ENCODE measurements around the gene TJP2. TPM values are rescaled to one million over a fixed set of nuclear protein-coding genes. Genes with fewer than 3 reads are reported as not detected.
"Not testable (repeated sequence)": the region's sequence is repeated elsewhere in the genome, so short reads cannot be mapped to it uniquely, and the experiment has no call there.

TJP2 gene
- polyA plus RNA-seq, 5 donors, result 75.5 to 131 (median 122) TPM

GRCh38 chr9:69155341-69156030, 18.6 kb upstream of the TJP2 start:
- no peak for DNase-seq

DNA sequence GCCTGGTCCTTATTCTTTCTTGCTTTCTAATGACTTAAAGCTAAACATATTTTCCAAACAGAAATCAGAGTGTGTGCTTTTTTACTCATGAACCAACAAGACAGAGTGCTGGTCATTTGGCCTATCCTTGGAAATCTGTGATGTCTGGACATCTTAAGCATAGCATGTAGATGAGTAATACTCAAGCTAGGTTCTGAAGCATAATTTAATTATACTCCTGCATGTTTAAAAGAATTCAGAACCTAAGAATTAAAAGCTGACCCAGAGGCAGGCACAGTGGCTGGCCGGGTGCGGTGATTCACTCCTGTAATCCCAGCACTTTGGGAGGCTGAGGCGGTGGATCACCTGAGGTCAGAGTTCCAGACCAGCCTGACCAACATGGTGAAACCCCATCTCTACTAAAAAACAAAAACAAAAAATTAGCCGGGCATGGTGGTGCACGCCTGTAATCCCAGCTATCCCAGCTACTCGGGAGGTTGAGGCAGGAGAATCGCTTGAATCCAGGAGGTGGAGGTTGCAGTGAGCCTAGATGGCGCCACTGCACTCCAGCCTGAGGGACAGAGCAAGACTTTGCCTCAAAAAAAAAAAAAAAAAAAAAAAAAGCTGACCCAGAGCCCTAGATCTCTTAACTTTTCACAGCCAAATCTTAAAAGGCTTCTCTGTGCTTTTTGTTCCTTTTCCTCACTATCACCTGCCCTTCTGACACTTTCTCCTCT, 16.2 kb upstream of the TJP2 start:
- DNase-seq, result no peak

DNA sequence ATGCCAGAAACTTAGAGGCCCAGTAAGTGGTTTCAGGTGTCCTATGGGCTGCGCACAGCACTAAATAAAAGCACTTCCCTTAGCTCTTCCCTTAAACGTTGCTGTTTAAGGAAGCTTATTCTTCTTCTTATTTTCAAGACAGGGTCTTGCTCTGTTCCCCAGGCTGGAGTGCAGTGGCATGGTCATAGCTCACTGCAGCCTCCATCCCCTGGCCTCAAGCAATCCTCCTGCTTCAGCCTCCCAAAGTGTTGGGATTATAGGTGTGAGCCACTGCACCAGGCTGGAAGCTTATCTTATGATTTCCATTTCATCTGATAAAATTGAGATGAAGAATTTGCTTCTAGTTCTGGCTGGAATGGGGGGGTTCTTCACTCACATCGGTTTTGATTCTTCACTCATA, 15.6 kb upstream of the TJP2 start:
- no peak for DNase-seq

DNA sequence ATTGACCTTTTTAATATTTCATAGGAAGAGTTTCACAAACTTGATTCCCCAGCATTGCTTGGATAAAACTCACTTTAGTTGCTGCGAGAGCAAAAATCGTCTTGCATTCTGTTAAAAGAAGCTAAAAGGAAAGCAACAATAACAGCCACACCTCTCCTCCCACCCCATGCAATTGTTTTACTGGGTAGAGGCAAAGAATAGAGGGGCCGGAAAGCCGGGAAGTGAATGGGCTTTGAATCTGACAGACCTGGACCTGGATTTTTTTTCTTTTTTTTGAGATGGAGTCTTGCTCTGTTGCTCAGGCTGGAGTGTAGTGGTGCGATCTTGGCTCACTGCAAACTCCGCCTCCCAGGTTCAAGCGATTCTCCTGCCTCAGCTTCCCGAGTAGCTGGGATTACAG, 9.5 kb upstream of the TJP2 start:
- not testable (repeated sequence) for DNase-seq

GRCh38 chr9:69165581-69165980, 8.5 kb upstream of the TJP2 start:
- no peak for DNase-seq

DNA sequence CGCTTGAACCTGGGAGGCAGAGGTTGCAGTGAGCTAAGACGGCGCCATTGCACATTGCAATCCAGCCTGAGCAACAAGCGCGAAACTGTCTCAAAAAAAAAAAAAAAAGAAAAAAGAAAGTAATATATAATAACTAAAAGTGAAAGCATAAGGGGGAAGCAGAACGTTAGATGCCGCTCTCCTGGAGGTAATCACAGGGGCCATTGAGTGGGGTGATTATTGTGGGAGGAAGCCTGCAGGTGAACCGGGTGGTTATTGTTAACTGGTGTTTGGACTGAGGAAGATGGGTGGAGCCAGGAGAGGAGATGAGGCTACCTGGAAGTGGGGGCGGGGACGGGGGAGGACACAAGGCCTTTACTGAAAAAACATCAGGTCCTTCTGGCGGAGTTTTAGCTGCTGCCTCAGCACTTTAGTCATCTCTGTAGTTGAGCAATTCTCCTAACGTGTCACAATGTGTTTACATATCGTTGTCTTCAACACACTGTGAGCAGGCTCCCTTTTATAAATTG, 5.3 kb upstream of the TJP2 start:
- peak in 1 of 2 donors; percentile 43 for DNase-seq

- no peak for DNase-seq
Measured at GRCh38 chr9:69170231-69170630, 3.8 kb upstream of the TJP2 start.

- no peak for DNase-seq
Measured at GRCh38 chr9:69171049-69171448, 3.0 kb upstream of the TJP2 start.

DNA sequence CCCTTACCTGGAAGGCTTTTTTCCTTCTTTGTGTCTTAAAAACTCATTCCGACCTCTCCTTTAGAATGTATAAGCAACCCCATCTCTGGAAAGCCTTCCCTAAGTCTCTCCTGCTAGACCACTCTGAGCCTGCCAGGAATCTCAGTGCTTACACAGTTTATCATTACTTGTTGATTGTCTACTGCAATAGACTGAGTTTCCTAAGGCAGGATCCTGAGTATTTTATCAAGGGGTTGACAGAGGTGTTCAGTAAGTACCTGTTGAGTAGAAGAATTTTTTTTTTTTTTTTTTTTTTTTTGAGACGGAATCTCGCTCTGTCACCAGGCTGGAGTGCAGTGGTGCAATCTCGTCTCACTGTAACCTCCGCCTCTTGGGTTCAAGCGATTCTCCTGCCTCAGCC, 2.6 kb upstream of the TJP2 start:
- DNase-seq, result no peak

- no peak for DNase-seq
Measured at GRCh38 chr9:69172895-69173294, 1.2 kb upstream of the TJP2 start.

DNA sequence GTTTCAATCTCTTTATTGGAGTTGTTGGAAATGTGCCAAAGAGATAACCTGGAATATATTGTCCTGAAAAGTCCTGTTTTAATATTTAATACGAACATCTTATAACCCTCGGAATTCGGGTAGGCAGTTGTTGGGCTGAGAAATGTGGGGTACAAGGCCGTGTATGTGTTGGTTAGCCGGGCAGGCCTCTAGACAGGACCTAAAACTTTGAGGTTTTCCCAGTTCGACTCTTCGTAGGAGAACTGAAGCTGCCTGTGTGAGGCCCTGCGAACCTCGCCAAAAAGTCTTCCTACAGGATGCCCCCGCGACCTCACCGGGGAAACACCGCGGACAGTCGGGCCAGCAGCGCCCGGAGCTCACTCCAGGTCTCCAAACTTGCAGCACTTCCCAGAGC, 583 bp upstream of the TJP2 start:
- DNase-seq, result peak in 1 of 2 donors; percentile 40

DNA sequence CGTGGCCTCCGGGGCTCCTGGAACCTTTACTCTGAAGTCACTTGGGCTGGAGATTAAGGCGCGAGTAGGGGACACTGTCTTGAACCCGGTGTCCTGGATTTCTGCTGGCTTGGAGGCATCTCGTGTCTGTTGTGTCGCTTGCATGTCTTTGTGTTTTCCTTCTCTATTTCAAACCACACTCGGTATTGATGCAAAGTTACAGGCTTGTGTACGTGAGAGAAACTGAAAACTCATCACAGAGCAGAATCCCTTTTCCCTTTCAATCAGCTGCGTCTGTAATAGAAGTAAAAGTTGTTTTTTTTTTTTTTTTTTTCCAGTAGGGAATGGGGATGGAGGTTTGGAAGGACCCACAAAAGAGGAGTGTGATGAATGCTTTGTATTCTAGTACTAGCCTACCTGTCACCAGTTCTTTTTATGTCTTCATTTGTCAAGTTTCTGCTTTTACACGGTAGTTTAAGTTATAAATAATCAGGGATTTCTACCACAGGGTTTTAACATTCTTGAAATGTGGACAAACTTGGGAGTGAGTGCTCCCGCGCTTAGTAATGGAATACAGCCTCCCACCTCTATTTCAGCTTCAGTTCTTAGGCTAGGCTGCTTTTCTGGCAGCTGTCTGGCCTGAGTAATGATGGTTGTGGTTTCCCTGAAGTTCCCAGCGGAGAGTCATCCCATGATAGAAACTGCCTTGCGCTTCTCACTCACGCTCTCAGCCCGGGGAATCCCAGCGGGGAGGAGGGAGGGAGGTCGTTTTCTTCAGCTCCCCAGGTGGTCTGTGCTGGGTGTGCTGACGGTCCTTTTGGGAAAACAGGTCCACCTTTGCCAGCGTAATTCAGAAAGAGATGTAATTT, 763 bp downstream of the TJP2 start:
- no peak for DNase-seq

GRCh38 chr9:69175486-69175885, 1.4 kb downstream of the TJP2 start:
- DNase-seq, result no peak

GRCh38 chr9:69176471-69177171, 2.5 kb downstream of the TJP2 start:
- no peak for DNase-seq

GRCh38 chr9:69178583-69179011, 4.5 kb downstream of the TJP2 start:
- DNase-seq, result no peak

- DNase-seq, result no peak
Measured at GRCh38 chr9:69179037-69179436, 5.0 kb downstream of the TJP2 start.

- no peak for DNase-seq
Measured at GRCh38 chr9:69180200-69180599, 6.1 kb downstream of the TJP2 start.

DNA sequence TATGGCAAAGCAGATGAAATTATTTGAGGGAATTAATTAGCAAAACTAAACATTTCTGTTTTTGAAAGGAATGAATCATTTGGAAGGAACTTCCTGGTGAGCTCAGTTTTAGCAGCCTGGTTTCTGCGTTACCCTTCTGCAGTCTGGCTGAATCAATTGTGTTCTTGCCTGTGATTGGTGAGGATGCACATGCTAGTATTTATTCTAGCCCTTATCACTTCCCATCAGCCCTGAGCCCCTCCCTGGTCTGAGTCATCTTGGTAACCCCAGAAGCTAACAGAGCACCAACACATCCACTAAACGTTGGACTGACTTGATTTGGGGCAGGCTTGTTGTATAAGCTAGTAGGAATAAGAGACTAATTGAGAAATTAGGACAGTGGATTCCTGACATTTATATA, 6.6 kb downstream of the TJP2 start:
- no peak for DNase-seq

DNA sequence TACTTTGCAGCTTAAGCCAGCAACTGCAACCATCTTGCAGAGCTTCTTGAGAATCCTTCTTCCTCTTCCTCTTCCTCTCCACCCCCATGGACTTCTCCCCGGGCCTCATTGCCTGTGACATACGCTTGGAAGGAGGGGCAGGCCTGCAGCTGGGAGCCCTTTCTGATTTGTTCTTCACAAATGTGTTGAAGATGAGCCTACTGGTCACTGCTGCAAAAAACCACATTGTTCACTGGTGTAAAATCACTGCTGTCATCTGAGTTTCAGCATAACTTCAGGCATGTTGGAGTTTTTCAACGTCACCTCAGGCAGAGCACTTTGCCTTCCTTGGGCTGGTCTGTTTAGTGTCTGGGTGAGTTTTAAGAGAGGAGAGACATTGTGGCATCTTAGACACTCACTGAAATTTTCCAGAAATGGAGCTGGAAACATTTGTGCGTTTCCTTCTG, 7.9 kb downstream of the TJP2 start:
- no peak for DNase-seq

DNA sequence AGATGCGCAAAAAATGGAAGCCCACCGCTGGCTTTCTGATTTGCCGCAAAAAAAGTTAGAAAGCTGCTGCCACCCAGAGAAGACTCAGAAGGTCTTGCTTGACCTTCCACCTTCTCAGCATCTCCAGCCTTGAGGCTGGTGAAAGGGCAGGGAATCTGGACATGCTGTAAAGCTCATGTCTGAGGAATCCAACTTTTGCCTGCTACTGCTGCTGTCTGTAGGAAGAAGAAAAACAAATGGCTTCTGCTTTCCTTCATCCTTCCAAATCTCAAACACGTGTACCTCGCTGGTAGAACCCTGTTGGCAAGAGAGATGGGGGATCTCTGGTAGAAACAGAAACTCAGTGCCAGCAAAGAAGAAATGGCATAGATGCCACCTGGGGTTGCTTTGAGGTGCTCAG, 10.2 kb downstream of the TJP2 start:
- no peak for DNase-seq

DNA sequence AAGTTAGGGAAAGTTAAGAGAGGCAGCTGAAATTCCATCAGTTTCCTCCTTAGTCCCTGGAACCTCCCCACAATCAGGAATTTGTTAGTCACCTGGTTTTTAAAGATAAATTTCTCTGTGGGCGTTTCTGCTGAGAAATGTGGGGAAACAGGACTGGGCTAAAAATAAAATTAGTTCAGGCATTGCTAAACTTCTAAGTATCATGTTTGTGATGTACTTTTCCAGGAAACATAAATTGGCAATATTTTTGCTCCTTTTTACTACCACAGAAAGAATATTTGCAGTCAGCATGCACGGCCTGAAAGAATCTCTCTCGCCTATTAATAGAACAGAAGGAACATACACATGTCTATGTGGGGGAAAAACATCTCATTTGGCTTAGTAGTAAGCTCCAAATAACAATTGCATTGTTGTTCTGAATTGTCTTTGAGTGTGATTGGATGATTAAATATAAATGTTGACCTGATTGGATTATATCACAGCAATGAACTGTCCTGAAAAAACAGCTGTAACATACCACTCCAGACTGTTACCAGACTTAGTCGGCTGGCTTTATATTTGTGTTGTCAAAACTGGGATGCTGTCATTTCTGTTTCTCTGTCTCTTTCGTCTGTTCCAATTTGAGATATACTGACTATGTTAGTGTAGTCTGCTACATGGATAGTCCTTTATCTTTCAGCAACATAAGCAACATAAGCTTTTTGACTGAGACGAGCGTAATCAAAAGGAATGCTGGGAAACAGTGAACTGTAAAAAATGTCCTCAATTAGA, 12.9 kb downstream of the TJP2 start:
- peak; percentile 46 to 52 for DNase-seq
